IPS-20b (cell line): ENCODE data around the gene BBOX1.
"Not testable (repeated sequence)": the region's sequence is repeated elsewhere in the genome, so short reads cannot be mapped to it uniquely, and the experiment has no call there.

Experiments
- H3K27ac ChIP-seq: one replicate; pipeline ENCODE4 v1.5.1; 2013; ENCODE audit warnings: low read length
- H3K27me3 ChIP-seq: 2 replicates; pipeline ENCODE4 v1.6.1; 2013; ENCODE audit warnings: mild to moderate bottlenecking, low read length, inconsistent platforms; ENCODE audit not compliant: insufficient read depth
- H3K36me3 ChIP-seq: 2 replicates; pipeline ENCODE4 v1.6.1; 2013; ENCODE audit warnings: low read depth, mild to moderate bottlenecking, inconsistent platforms, low read length, moderate library complexity; ENCODE audit not compliant: insufficient read depth
- H3K4me1 ChIP-seq: 2 replicates; pipeline ENCODE4 v1.6.1; 2013; ENCODE audit warnings: mild to moderate bottlenecking, control low read depth, inconsistent platforms, low read length, moderate library complexity; ENCODE audit not compliant: insufficient read depth
- H3K4me3 ChIP-seq: 2 replicates; pipeline ENCODE4 v1.5.1; 2013; ENCODE audit warnings: mild to moderate bottlenecking, low read length, inconsistent platforms
- H3K9ac ChIP-seq: 2 replicates; pipeline ENCODE4 v1.6.1; 2013; ENCODE audit warnings: low read depth, mild to moderate bottlenecking, inconsistent platforms, low read length, moderate library complexity
- H3K9me3 ChIP-seq: 2 replicates; pipeline ENCODE4 v1.6.1; 2013; ENCODE audit warnings: mild to moderate bottlenecking, low read depth, low read length, inconsistent platforms; ENCODE audit not compliant: insufficient read depth

Gene BBOX1

DNA sequence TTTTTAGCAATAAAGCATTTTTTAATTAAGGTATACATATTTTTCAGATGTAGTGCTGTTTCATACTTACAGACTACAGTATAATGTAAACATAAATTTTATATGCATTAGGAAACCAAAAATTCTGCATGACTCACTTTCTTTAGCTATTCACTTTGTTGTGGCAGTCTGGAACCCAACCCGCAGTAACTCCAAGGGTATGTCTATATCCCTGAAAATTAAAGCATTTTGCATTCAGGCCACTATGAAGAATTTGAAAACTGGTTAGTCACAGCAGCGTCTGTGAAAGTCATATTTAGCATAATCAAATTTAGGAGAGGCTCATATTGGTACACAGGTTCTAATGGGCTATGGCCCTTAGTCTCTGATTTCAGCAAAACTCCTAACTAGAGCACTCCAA, 46.8 kb downstream of the BBOX1 start:
- no peaks in the 10 kb centered on the region for H3K36me3 ChIP-seq
- peaks cover 8% of the 10 kb centered on the region for H3K4me1 ChIP-seq
- no peak overlapping the region for H3K4me3 ChIP-seq
- H3K9me3 ChIP-seq, result no peaks in the 10 kb centered on the region
- H3K27ac ChIP-seq, result no peak overlapping the region
- H3K27me3 ChIP-seq, result no peaks in the 10 kb centered on the region
- H3K9ac ChIP-seq, result no peak overlapping the region

GRCh38 chr11:27088353-27088752, 47.7 kb downstream of the BBOX1 start:
- Histone ChIP-seq H3K9me3 (no peaks in the 10 kb centered on the region), H3K9ac (no peak overlapping the region), H3K27me3 (no peaks in the 10 kb centered on the region), H3K27ac (no peak overlapping the region), H3K36me3 (no peaks in the 10 kb centered on the region), H3K4me3 (no peak overlapping the region), H3K4me1 (peaks cover 8% of the 10 kb centered on the region)

DNA sequence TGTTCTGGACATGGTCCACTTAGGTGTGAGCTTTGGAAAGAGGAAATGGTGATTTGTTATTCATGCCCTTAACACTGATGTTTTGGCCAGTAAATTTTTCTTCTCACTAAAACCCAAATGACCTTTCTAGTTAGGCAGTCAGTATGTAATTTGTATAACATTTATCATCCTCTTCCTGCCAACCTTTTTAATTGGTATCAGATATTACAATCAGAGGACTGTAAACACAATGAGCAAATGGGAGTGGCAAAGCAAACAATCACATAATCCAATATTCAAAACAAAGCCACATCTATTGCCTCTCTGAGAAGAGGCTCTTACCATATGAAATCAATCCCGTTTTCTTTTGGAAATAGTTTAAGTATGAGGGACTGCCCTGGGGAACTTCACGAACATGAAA, 49.1 kb downstream of the BBOX1 start:
- Histone ChIP-seq H3K36me3 (no peaks in the 10 kb centered on the region), H3K4me1 (no peaks in the 10 kb centered on the region), H3K9me3 (no peaks in the 10 kb centered on the region), H3K27me3 (no peaks in the 10 kb centered on the region), H3K9ac (no peak overlapping the region), H3K27ac (no peak overlapping the region), H3K4me3 (no peak overlapping the region)

DNA sequence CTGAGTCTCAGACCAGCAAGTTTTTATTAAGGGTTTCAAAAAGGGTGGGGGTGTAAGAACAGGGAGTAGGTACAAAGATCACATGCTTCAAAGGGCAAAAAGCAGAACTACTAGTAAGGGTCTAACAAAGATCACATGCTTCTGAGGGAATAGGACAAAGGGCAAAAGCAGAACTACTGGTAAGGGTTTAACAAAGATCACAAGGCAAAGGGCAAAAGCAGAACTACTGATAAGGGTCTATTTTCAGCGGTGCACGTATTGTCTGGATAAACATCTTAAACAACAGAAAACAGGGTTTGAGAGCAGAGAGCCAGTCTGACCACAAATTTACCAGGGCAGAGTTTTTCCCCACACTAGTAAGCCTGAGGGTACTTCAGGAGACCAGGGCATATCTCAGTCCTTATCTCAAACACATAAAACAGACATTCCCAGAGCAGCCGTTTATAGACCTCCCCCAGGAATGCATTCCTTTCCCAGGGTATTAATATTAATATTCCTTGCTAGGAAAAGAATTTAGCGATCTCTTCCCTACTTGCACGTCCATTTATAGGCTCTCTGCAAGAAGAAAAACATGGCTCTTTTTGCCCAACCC, 49.8 kb downstream of the BBOX1 start:
- H3K9me3 ChIP-seq, H3K9ac ChIP-seq, H3K4me3 ChIP-seq, H3K4me1 ChIP-seq, H3K27ac ChIP-seq, H3K36me3 ChIP-seq, H3K27me3 ChIP-seq: not testable (repeated sequence)

GRCh38 chr11:27094120-27094519, 53.5 kb downstream of the BBOX1 start:
- H3K4me3 ChIP-seq, result no peak overlapping the region
- H3K27ac ChIP-seq, result no peak overlapping the region
- H3K36me3 ChIP-seq, result no peaks in the 10 kb centered on the region
- H3K9me3 ChIP-seq, result no peaks in the 10 kb centered on the region
- no peaks in the 10 kb centered on the region for H3K4me1 ChIP-seq
- H3K27me3 ChIP-seq, result no peaks in the 10 kb centered on the region
- H3K9ac ChIP-seq, result no peak overlapping the region

GRCh38 chr11:27095059-27095458, 54.4 kb downstream of the BBOX1 start:
- Histone ChIP-seq H3K9me3 (no peaks in the 10 kb centered on the region), H3K36me3 (no peaks in the 10 kb centered on the region), H3K27ac (no peak overlapping the region), H3K9ac (no peak overlapping the region), H3K4me1 (no peaks in the 10 kb centered on the region), H3K27me3 (no peaks in the 10 kb centered on the region), H3K4me3 (no peak overlapping the region)

- no peak overlapping the region for H3K9ac ChIP-seq
- no peak overlapping the region for H3K27ac ChIP-seq
- no peaks in the 10 kb centered on the region for H3K4me1 ChIP-seq
- H3K36me3 ChIP-seq, result no peaks in the 10 kb centered on the region
- H3K27me3 ChIP-seq, result no peaks in the 10 kb centered on the region
- no peaks in the 10 kb centered on the region for H3K9me3 ChIP-seq
- no peak overlapping the region for H3K4me3 ChIP-seq
Measured at GRCh38 chr11:27095887-27096286, 55.3 kb downstream of the BBOX1 start.

GRCh38 chr11:27097551-27097950, 56.9 kb downstream of the BBOX1 start:
- Histone ChIP-seq H3K36me3 (no peaks in the 10 kb centered on the region), H3K27ac (no peak overlapping the region), H3K4me1 (no peaks in the 10 kb centered on the region), H3K4me3 (no peak overlapping the region), H3K9me3 (no peaks in the 10 kb centered on the region), H3K27me3 (no peaks in the 10 kb centered on the region), H3K9ac (no peak overlapping the region)

- Histone ChIP-seq H3K9ac (no peak overlapping the region), H3K4me3 (no peak overlapping the region), H3K27me3 (no peaks in the 10 kb centered on the region), H3K27ac (no peak overlapping the region), H3K4me1 (no peaks in the 10 kb centered on the region), H3K9me3 (no peaks in the 10 kb centered on the region), H3K36me3 (no peaks in the 10 kb centered on the region)
Measured at GRCh38 chr11:27100534-27100933, 59.9 kb downstream of the BBOX1 start.

GRCh38 chr11:27107548-27107947, 66.9 kb downstream of the BBOX1 start:
- Histone ChIP-seq H3K36me3 (no peaks in the 10 kb centered on the region), H3K9me3 (no peaks in the 10 kb centered on the region), H3K4me1 (no peaks in the 10 kb centered on the region), H3K4me3 (no peak overlapping the region), H3K9ac (no peak overlapping the region), H3K27me3 (no peaks in the 10 kb centered on the region), H3K27ac (no peak overlapping the region)

- Histone ChIP-seq H3K36me3 (no peaks in the 10 kb centered on the region), H3K4me3 (no peak overlapping the region), H3K9ac (no peak overlapping the region), H3K27me3 (no peaks in the 10 kb centered on the region), H3K4me1 (no peaks in the 10 kb centered on the region), H3K9me3 (no peaks in the 10 kb centered on the region), H3K27ac (no peak overlapping the region)
Measured at GRCh38 chr11:27108809-27109208, 68.2 kb downstream of the BBOX1 start.

GRCh38 chr11:27111896-27112295, 71.3 kb downstream of the BBOX1 start:
- Histone ChIP-seq H3K9me3 (no peaks in the 10 kb centered on the region), H3K27me3 (no peaks in the 10 kb centered on the region), H3K27ac (no peak overlapping the region)

DNA sequence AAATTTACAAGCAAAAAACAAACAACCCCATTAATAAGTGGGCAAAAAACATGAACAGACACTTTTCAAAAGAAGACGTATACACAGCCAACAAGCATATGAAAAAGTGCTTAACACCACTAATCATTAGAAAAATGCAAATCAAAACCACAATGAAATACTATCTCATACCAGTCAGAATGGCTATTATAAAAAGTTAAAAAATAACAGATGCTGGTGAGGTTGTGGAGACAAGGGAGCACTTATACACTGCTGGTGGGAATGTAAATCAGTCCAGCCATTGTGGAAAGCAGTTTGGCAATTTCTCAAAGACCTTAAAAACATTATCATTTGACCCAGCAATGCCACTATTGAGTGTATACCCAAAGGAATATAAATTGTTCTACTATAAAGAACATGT, 72.3 kb downstream of the BBOX1 start:
- no peaks in the 10 kb centered on the region for H3K4me1 ChIP-seq
- H3K9me3 ChIP-seq, result no peaks in the 10 kb centered on the region
- no peaks in the 10 kb centered on the region for H3K27me3 ChIP-seq

More at GRCh38 chr11:27111896-27112295, 71.3 kb downstream of the BBOX1 start:
- Histone ChIP-seq H3K36me3 (no peaks in the 10 kb centered on the region), H3K4me3 (no peak overlapping the region), H3K9ac (no peak overlapping the region), H3K4me1 (no peaks in the 10 kb centered on the region)

More for the DNA sequence above, 72.3 kb downstream of the BBOX1 start:
- H3K4me3 ChIP-seq, result no peak overlapping the region
- H3K27ac ChIP-seq, result no peak overlapping the region
- H3K36me3 ChIP-seq, result no peaks in the 10 kb centered on the region
- H3K9ac ChIP-seq, result no peak overlapping the region
